Cardiac muscle cell (in vitro differentiated cells and primary cell): ENCODE measurements around the gene KCNQ1. TPM values are rescaled to one million over a fixed set of nuclear protein-coding genes. Genes with fewer than 3 reads are reported as not detected.

ENCODE experiments used
- DNase-seq, 2 donors: peaks; one replicate each; pipeline versions ENCODE4 v3.0.0 to v3.0.0-alpha.2; 2010 to 2017; ENCODE audit warnings: low read depth in 1 of 2, low spot score in 1 of 2
- H3K27ac ChIP-seq: fragments of 200-600 bp; sonication (generic); 2 replicates; pipeline ENCODE4 v1.5.1; 2016
- H3K27me3 ChIP-seq: fragments of 200-600 bp; sonication (generic); 2 replicates; pipeline ENCODE4 v1.6.0; 2016; ENCODE audit warnings: control low read depth
- H3K36me3 ChIP-seq: fragments of 200-600 bp; sonication (generic); 2 replicates; pipeline ENCODE4 v1.5.1; 2016; ENCODE audit warnings: control low read depth
- H3K4me1 ChIP-seq: fragments of 200-600 bp; sonication (generic); 2 replicates; pipeline ENCODE4 v1.8.1; 2017; ENCODE audit warnings: low read depth, mild to moderate bottlenecking, mixed run types
- H3K4me3 ChIP-seq: fragments of 200-600 bp; sonication (generic); 2 replicates; pipeline ENCODE4 v1.5.1; 2016; ENCODE audit warnings: mild to moderate bottlenecking
- H3K9me3 ChIP-seq: fragments of 200-600 bp; sonication (generic); 2 replicates; pipeline ENCODE4 v1.5.1; 2017; ENCODE audit warnings: low read depth, mild to moderate bottlenecking, control low read depth
- polyA plus RNA-seq: library from polyadenylated mRNA; unstranded; fragments of >200 nt; fragmentation: Nextera tagmentation; extraction: Ambion mirVana; gene quantifications from 2 replicates; pipeline ENCODE4 v1.2.1, GENCODE V29; 2016
- total RNA-seq: library from RNA; depleted of rRNA; stranded (reverse); fragments of >200 nt; gene quantifications from 2 replicates; pipeline ENCODE4 v1.2.3, GENCODE V29; 2016
- TF ChIP-seq, protein P1 (sequence below): IDR thresholded peaks from 2 replicates; pipeline ENCODE4 v1.5.1; 2012; ENCODE audit warnings: low read depth, mild to moderate bottlenecking, low read length

KCNQ1 gene
- total and polyA plus RNA-seq, 2 experiments from 2014 or later, result 13.9 to 18.6 TPM

DNA sequence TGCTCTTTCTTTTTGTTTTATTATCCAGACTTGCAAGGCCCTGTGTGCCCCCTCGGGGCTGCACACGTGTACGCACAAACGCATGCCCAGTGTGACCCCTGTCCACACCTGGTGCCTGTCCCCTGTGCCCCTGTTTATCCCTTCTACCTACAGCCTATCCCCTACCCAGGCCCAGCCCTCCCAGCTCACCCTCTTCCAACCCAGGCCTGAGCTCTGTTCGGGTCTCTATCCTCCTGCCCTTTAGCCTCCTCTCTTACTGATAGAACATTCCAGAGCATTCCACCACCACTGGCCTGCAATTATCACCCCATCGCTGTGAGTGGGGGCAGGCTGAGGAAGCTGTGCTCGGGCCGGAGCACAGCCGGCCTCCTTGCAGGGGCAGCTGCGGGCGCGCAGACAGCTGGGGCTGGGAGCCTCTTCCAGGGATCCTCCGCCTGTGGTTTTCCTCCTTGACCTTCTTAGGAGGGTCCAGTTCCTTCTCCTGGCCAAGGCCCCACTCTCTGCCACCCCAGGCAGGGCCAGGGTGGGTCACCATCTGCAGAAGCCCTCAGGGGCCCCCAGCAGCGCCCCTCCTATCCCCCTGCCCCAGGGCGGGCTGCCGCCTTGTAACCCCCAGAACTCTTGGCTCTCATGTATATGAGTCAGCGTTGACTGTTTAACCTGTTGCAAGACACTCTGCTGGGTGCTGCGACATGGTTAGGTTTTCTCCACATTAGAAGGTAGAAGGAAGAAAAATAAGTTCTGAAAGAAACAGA lies 296.7 kb downstream of the KCNQ1 start:
- no peaks in the 10 kb centered on the region for H3K36me3 ChIP-seq
- TF ChIP-seq, protein P1, sequence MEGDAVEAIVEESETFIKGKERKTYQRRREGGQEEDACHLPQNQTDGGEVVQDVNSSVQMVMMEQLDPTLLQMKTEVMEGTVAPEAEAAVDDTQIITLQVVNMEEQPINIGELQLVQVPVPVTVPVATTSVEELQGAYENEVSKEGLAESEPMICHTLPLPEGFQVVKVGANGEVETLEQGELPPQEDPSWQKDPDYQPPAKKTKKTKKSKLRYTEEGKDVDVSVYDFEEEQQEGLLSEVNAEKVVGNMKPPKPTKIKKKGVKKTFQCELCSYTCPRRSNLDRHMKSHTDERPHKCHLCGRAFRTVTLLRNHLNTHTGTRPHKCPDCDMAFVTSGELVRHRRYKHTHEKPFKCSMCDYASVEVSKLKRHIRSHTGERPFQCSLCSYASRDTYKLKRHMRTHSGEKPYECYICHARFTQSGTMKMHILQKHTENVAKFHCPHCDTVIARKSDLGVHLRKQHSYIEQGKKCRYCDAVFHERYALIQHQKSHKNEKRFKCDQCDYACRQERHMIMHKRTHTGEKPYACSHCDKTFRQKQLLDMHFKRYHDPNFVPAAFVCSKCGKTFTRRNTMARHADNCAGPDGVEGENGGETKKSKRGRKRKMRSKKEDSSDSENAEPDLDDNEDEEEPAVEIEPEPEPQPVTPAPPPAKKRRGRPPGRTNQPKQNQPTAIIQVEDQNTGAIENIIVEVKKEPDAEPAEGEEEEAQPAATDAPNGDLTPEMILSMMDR, result no peak
- no peak overlapping the region for H3K4me3 ChIP-seq
- H3K27me3 ChIP-seq, result no peaks in the 10 kb centered on the region
- no peaks in the 10 kb centered on the region for H3K9me3 ChIP-seq
- peaks cover 6% of the 10 kb centered on the region for H3K4me1 ChIP-seq
- peak in 1 of 2 donors; percentile 93 for DNase-seq
- peak overlapping the region; percentile 1 for H3K27ac ChIP-seq

DNA sequence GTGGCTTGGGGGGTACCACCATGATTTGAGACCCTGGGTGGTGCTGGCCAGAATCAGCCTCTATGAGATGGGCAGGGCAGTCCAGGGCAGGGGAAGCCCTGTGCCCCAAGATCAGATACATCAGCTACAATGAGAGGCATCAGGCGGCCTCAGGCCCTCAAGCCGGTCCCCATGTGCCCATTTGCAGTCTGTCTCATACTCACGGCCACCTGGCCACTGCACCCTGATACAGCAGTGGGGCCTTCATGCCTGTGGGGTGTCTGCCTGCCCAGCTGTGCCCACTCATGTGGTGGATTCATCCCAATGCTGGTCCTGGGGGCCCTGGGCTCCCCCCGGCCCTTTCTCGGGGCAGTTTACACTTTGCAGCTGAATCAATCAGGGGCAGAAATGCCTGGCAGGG lies 297.4 kb downstream of the KCNQ1 start:
- Histone ChIP-seq H3K27ac (no peak overlapping the region), H3K9me3 (no peaks in the 10 kb centered on the region), H3K27me3 (no peaks in the 10 kb centered on the region), H3K4me1 (peaks cover 6% of the 10 kb centered on the region), H3K4me3 (no peak overlapping the region), H3K36me3 (no peaks in the 10 kb centered on the region)
- TF ChIP-seq, protein P1, result no peak
- no peak for DNase-seq

DNA sequence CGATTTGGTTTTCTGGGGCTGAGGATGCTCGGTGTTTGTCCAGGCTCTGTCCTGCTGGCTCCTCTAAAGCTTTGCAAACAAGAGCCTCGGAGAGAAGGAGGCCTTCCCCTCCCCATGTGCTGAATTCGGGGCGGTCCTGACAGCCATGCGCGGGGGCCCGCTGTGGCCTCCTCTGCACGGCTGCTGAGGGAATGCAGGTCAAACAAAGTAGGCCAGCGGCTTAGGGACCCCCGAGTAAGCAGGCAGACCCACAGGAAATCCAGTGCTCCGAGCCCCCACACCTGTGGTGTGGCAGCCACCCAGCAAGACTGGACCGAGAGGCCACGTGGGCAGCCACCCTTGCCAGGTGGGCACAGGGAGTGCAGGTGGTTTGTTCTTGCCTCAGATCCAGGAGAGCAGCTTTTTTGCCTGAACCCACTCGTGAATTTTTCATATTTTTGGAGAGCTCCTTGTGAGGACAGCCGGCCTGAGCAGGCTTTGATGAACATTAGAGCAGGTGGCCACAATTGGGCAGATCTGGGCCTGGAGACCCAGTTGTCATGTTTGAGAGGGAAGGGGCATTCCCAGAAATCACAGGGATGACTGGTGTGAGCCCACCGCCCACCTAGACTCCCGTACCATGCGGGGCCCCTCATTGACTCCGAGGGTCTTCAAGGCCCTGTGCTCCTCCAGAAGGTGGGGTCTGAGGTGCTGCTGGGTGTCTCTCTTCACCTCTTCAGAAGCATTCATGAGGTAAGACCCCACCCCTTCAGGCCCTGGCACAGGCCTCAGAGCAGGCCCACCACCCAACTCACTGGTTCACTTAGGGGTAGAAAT lies 298.0 kb downstream of the KCNQ1 start:
- DNase-seq, result no peak
- no peak overlapping the region for H3K4me3 ChIP-seq
- H3K4me1 ChIP-seq, result peaks cover 6% of the 10 kb centered on the region
- H3K36me3 ChIP-seq, result no peaks in the 10 kb centered on the region
- no peak overlapping the region for H3K27ac ChIP-seq
- H3K27me3 ChIP-seq, result no peaks in the 10 kb centered on the region
- TF ChIP-seq, protein P1, result no peak
- no peaks in the 10 kb centered on the region for H3K9me3 ChIP-seq

DNA sequence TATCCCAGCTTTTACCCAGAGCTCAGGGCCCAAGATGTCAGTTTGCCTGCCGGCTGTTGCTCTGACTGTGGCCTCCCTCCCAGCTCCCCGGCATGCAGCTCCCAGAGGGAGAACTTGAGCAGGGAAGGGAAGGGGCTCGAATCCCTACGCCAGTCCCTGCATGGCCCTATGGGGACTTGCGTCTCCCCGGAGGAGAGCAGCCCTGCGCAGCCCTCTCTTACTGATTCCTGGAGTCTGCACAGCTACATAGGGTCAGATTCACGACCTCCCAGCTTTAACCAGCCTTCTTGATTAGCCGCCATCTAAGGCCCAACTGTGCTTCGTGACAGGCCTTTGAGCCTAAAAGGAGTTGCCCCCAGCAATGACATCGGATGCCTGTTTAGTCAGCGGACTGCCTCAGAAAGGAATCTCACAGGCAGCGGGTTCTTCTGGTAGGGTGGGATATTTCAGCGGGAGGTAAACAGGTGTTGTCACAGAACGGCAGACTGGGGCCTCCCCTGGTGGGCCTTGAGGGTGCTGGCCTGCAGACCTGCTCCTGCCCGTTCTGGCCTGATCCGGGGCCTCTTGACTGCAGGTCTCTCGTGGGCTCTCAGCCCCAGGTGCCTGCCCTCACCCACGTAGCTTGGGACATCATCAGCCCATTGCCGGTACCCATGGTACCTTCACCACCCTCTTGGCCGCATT lies 298.8 kb downstream of the KCNQ1 start:
- no peak for DNase-seq
- TF ChIP-seq, protein P1, result no peak
- Histone ChIP-seq H3K27ac (no peak overlapping the region), H3K9me3 (no peaks in the 10 kb centered on the region), H3K4me1 (peaks cover 6% of the 10 kb centered on the region), H3K27me3 (no peaks in the 10 kb centered on the region), H3K4me3 (no peak overlapping the region), H3K36me3 (no peaks in the 10 kb centered on the region)

DNA sequence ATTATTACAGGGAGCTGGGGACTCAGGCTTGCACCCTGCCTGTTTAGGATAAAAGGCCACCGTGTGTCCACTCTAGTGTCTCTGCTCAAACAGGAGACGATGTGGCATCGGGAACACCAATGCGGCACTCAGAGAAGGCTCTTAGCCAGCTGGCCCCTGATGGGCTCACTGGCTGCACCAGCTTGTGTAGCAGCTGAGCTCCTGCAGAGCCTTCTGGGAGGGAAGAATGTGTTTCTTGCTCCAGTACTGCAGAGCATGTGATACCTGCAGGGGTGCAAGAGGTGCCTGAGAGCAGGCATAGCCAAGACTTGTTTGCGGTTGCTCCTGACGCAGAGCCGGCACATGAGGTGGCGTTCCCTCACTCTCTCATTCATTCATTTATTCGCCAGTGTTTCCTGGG lies 299.4 kb downstream of the KCNQ1 start:
- no peak overlapping the region for H3K4me3 ChIP-seq
- H3K27ac ChIP-seq, result no peak overlapping the region
- no peak for DNase-seq
- H3K9me3 ChIP-seq, result no peaks in the 10 kb centered on the region
- TF ChIP-seq, protein P1, result no peak
- peaks cover 6% of the 10 kb centered on the region for H3K4me1 ChIP-seq
- H3K36me3 ChIP-seq, result no peaks in the 10 kb centered on the region
- no peaks in the 10 kb centered on the region for H3K27me3 ChIP-seq
